Measurements from ENCODE around the gene LHFPL6.

Gene LHFPL6

GRCh38 chr13:39462906-39463305, 140.1 kb downstream of the LHFPL6 start:
- DNase-seq (ENCODE audit: low read depth in 2 of 2), result no peak

- DNase-seq (ENCODE audit: low read depth in 2 of 2), result no peak
Measured at GRCh38 chr13:39462428-39462827, 140.6 kb downstream of the LHFPL6 start.

- DNase-seq (ENCODE audit: low read depth in 2 of 2), result no peak
Measured at GRCh38 chr13:39461685-39462266, 141.2 kb downstream of the LHFPL6 start.

DNA sequence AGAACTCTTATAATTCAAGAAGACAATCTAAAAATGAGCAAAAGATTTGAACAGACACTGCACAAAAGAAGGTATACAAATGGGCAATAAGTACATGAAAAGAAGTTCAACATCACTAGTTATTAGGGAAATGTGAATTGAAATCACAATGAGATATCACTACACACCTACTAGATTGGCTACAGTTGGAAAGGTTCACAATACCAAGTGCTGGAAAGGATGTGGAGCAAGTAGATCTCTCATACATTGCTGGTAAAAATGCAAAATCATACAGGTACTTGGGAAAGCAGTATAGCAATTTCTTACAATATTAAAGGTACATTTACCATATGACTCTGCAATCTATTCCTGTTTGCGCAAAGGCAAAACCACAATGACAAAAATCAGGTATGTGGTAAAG, 145.7 kb downstream of the LHFPL6 start:
- no peak for DNase-seq (ENCODE audit: low read depth in 2 of 2)

GRCh38 chr13:39455521-39456175, 147.3 kb downstream of the LHFPL6 start:
- DNase-seq (ENCODE audit: low read depth in 2 of 2), result no peak

- DNase-seq (ENCODE audit: low read depth in 2 of 2), result no peak
Measured at GRCh38 chr13:39452834-39453233, 150.2 kb downstream of the LHFPL6 start.

DNA sequence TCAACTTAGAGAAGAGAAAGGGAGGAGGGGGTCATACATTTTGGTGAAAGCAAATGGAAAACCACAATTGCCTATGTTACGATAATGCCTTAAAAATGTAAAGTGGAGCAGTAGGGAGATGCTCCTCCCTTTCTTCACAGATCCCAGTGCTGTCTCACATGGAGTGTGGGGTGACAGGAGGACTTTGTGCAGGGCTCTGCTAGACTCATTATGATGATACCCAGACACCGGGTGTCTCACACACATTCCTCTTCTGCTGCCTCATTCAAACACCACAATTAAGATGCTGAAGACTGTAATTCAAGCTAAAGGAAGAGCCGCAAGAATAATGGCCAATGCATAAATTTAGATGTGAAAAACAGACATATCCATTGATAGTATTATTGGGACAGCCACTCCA, 150.6 kb downstream of the LHFPL6 start:
- DNase-seq (ENCODE audit: low read depth in 2 of 2), result no peak

DNA sequence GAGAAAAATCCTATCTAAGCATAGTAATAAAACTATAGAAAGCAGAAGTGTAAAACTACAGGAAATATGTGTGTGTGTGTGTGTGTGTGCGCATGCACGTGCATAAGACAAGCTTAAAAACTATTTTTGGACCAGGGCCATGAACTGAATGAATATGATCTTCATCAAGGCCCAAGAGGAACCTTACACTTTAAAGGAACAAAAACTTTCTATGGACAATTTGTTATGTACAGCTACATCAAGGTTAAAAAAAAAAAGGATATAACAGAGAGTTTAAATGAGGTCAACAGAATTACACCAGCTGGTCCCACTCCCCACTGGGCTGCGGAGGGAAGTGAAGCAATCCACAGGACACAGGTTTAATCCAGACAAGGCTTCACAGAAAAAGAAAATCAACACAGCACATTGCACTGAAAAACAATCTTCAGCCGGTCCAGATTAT, 151.1 kb downstream of the LHFPL6 start:
- no peak for DNase-seq (ENCODE audit: low read depth in 2 of 2)

DNA sequence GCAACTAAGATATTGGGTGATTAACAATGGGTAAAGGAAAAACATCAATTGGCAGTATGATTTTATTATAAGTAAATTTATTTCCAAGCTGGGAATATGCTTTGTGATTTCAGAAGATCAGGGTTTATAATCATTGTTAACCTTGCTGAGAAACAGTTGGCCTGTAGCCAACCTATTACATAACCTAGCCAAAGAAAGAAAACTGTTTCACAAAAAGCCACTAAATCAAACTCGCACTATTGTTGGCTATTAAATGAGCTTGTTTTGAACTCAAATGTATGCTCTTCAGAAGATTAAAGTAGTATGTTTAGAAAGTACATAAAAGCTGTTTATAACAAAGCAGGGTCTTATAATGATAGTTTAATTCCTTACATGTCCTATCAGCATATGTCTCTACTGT, 151.7 kb downstream of the LHFPL6 start:
- no peak for DNase-seq (ENCODE audit: low read depth in 2 of 2)

DNA sequence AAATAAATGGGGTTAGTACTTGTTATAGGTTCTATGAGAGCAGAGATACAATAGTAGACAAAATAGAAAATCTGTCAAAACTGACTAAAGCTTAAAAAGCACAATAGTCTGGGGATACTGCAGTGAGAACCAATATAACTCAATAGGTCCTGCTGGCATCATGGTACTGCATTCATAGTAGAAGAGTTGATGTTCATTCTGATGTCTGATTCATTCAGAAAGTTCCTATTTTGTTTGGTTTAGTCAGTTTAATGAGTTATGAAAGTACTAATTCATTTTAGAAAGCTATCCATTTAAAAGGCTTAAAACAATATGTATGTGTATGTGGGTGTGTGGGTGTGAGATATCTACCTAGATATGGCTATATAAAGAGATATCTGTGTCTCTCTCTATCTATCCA, 152.8 kb downstream of the LHFPL6 start:
- no peak for DNase-seq (ENCODE audit: low read depth in 2 of 2)

GRCh38 chr13:39448834-39449233, 154.2 kb downstream of the LHFPL6 start:
- DNase-seq (ENCODE audit: low read depth in 2 of 2), result no peak

- DNase-seq (ENCODE audit: low read depth in 2 of 2), result no peak
Measured at GRCh38 chr13:39446865-39447264, 156.1 kb downstream of the LHFPL6 start.

DNA sequence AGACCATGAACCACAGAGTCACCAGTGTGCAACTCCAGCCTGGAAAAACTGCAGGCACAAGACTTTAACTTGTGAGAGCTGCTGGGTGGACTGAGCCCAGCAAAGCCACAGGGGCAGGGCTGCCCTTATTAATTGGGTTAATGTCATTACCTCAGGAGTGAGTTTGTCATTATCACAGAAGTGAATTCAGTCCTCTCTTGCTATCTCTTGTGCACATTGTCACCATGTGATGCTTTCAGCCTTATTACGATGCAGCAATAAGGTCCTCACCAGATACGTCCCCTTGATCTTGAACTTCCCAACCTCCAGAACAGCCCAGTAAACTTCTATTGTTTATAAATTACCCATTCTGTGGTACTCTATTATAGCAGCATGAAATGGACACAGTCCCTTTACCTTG, 158.1 kb downstream of the LHFPL6 start:
- no peak for DNase-seq (ENCODE audit: low read depth in 2 of 2)

DNA sequence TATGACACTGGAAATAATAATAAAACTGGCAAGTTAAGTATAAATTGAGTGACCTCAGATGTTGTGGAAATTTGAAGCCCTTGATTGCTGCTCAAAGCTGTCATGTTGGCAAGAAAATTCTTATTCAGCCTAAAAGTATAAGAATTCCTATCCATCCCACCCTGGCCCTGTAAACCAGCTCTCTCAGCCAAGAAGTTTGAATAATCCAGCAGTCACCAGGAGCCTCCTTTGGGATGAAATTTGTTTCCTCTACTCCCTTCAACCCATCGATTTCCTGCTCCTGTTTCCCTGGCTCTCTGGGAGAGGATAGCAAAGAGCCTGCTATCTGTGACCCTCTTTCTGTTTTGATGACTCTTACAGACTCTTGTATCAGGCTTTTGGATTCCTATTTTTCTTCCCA, 169.3 kb downstream of the LHFPL6 start:
- DNase-seq (ENCODE audit: low read depth in 2 of 2), result no peak

DNA sequence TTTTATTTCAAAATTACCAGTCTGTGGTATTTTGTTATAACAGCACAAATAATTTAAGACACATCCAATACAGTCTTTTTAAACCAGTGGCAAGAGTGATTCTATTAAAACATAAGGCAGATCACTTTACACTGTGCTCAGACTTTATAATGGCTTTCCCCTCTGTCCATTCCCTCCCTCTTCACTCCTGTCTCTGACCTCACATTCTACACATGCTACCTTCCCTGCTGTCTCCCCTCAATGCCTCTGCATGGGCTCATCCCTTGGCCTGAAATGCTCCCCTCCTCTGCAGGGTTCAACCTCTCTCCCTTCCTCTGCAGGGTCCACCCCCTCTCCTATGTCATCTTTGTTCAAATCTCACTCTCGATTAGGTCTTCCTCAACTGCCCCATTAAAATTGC, 170.8 kb downstream of the LHFPL6 start:
- DNase-seq (ENCODE audit: low read depth in 2 of 2), result no peak

GRCh38 chr13:39422845-39423565, 180.0 kb downstream of the LHFPL6 start:
- DNase-seq (ENCODE audit: low read depth in 2 of 2), result no peak

GRCh38 chr13:39419876-39420275, 183.1 kb downstream of the LHFPL6 start:
- no peak for DNase-seq (ENCODE audit: low read depth in 2 of 2)

DNA sequence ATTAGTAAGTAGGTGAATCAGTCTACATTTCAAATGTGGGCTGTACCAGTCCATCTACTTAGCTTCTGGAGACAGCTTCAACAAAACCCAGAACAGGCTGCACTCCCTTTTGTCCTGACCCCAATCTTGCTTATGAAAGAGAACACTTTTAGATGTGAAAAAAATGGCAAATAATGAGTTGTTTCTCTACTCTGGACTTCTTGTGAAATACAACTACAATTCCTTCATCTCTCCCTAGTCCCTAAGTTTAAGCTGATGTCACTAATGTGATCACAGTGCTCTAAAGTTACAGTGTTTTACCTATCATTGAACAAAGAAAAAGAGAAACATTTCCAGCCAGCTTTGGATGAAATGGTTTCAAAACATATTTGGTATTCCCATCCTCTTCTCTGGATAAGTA, 183.9 kb downstream of the LHFPL6 start:
- no peak for DNase-seq (ENCODE audit: low read depth in 2 of 2)

DNA sequence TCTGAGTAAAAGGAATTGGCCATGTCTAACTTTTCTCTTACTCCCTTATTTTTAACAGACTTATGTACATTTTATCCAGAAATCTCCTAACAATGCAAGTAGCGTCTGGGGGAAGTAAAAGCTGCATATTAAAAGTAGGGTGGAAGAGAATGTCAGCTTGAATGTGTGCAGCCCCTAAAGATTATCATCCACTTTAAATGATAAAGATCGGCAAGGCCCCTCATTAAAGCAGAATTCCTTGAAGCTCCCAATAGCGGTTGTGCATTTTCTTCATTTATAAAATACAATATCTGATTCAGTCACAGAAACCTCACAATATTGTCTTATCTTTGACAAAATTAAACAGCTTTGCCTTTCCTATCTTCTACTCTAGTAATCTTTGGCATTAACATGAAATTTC, 184.6 kb downstream of the LHFPL6 start:
- DNase-seq (ENCODE audit: low read depth in 2 of 2), result no peak

DNA sequence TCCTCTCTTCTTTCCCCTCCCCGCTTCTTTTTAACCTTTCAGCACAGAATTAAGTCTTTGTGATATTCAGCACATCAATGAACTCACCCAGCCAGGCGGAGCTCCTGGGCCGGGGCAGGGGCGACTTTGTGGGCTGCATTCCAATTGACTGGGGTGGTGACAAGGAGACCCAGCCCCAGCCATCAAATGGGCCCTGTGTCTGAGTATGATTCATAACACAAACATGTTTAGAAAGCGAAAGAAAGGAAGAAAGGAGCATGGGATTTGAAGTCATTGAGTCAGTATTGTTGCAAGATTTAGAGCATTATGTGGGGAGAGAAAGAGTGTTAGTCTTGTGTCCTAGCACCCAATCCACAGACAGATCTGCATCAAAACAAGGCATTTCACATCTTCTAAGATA, 185.3 kb downstream of the LHFPL6 start:
- no peak for DNase-seq (ENCODE audit: low read depth in 2 of 2)

DNA sequence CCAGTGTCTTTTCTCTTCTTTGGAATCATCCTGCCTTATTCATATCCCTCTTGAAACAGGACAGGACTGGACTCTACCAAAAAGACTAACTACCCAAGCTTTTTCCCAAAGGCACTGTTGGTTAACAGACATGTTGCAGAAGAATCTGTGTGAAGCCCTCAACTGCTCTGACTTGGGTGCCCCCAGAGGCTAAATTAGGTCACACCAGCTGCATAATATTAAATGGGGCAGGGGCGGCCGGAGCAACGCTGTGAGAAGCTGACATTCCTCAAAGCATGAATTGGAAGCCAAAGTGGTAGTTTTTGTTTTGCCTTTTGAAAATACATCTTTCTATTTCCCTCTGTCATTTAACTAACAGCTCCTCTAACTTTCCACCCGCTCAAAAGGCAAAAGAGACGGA, 185.9 kb downstream of the LHFPL6 start:
- DNase-seq (ENCODE audit: low read depth in 2 of 2), result no peak

GRCh38 chr13:39415008-39415802, 187.8 kb downstream of the LHFPL6 start:
- DNase-seq (ENCODE audit: low read depth in 2 of 2), result no peak
